ENCODE results near the gene KLHDC7A.

Gene KLHDC7A

GRCh38 chr1:18473195-18473815, 7.4 kb upstream of the KLHDC7A start:
- DNase-seq, result no peak

GRCh38 chr1:18474559-18475175, 6.1 kb upstream of the KLHDC7A start:
- no peak for DNase-seq

GRCh38 chr1:18475234-18475905, 5.4 kb upstream of the KLHDC7A start:
- no peak for DNase-seq

- no peak for DNase-seq
Observed at GRCh38 chr1:18479454-18479853, 1.3 kb upstream of the KLHDC7A start.

GRCh38 chr1:18481190-18481920, 625 bp downstream of the KLHDC7A start:
- DNase-seq, result peak in 1 of 3 experiments; percentile 45

GRCh38 chr1:18481921-18482701, 1.4 kb downstream of the KLHDC7A start:
- DNase-seq, result no peak

GRCh38 chr1:18482721-18483425, 2.1 kb downstream of the KLHDC7A start:
- no peak for DNase-seq

GRCh38 chr1:18484276-18484675, 3.5 kb downstream of the KLHDC7A start:
- no peak for DNase-seq

- no peak for DNase-seq
Observed at GRCh38 chr1:18484721-18485120, 4.0 kb downstream of the KLHDC7A start.

- no peak for DNase-seq
Observed at GRCh38 chr1:18485227-18485626, 4.5 kb downstream of the KLHDC7A start.

GRCh38 chr1:18486195-18486594, 5.5 kb downstream of the KLHDC7A start:
- no peak for DNase-seq

GRCh38 chr1:18489417-18490143, 8.8 kb downstream of the KLHDC7A start:
- no peak for DNase-seq

- no peak for DNase-seq
Observed at GRCh38 chr1:18491168-18491567, 10.4 kb downstream of the KLHDC7A start.

- DNase-seq, result no peak
Observed at GRCh38 chr1:18494304-18494703, 13.6 kb downstream of the KLHDC7A start.

GRCh38 chr1:18495635-18496034, 14.9 kb downstream of the KLHDC7A start:
- no peak for DNase-seq

GRCh38 chr1:18496056-18496455, 15.3 kb downstream of the KLHDC7A start:
- no peak for DNase-seq

GRCh38 chr1:18496497-18497235, 15.9 kb downstream of the KLHDC7A start:
- DNase-seq, result no peak

- no peak for DNase-seq
Observed at GRCh38 chr1:18501833-18502232, 21.1 kb downstream of the KLHDC7A start.

- DNase-seq, result no peak
Observed at GRCh38 chr1:18504609-18505008, 23.9 kb downstream of the KLHDC7A start.

- no peak for DNase-seq
Observed at GRCh38 chr1:18505666-18506065, 24.9 kb downstream of the KLHDC7A start.

GRCh38 chr1:18508084-18508483, 27.4 kb downstream of the KLHDC7A start:
- no peak for DNase-seq
